Measurements from ENCODE around the gene SF3A2. TPM values are rescaled to one million over a fixed set of nuclear protein-coding genes. Genes with fewer than 3 reads are reported as not detected.

The SF3A2 gene
- total RNA-seq, 1 donor from 2014 or later = 44.8 TPM

- no peak for DNase-seq
These were observed 16.8 kb downstream of the SF3A2 start for GRCh38 chr19:2253106-2254063.

- DNase-seq = peak; percentile 56
These were observed 17.6 kb downstream of the SF3A2 start for GRCh38 chr19:2254064-2254872.

GRCh38 chr19:2255112-2255845 lies 18.7 kb downstream of the SF3A2 start:
- DNase-seq = peak; percentile 58

- peak; percentile 98 for DNase-seq
These were observed 19.5 kb downstream of the SF3A2 start, which contains the start of gene JSRP1 for GRCh38 chr19:2255982-2256685. Gene JSRP1 (minus strand): TSS chr19:2256417. CDS start chr19:2255314, 1,103 bp downstream.

- DNase-seq = no peak
These were observed 22.7 kb downstream of the SF3A2 start for GRCh38 chr19:2259336-2259735.

- DNase-seq = no peak
These were observed 23.7 kb downstream of the SF3A2 start for GRCh38 chr19:2260341-2260805.

- no peak for DNase-seq
These were observed 25.0 kb downstream of the SF3A2 start for GRCh38 chr19:2261438-2262172.

- peak; percentile 74 for DNase-seq
These were observed 29.8 kb downstream of the SF3A2 start for GRCh38 chr19:2266183-2266993.

GRCh38 chr19:2268480-2268830 lies 31.8 kb downstream of the SF3A2 start:
- no peak for DNase-seq

GRCh38 chr19:2268861-2269243 lies 32.2 kb downstream of the SF3A2 start:
- no peak for DNase-seq

- peak; percentile 99 for DNase-seq
These were observed 32.9 kb downstream of the SF3A2 start for GRCh38 chr19:2269244-2270156.

- no peak for DNase-seq
These were observed 33.5 kb downstream of the SF3A2 start for GRCh38 chr19:2270157-2270422.

- DNase-seq = peak; percentile 86
These were observed 34.0 kb downstream of the SF3A2 start for GRCh38 chr19:2270423-2271233.

- no peak for DNase-seq
These were observed 34.8 kb downstream of the SF3A2 start for GRCh38 chr19:2271234-2272103.

GRCh38 chr19:2273356-2274184 lies 36.9 kb downstream of the SF3A2 start:
- DNase-seq = peak; percentile 85

- no peak for DNase-seq
These were observed 37.6 kb downstream of the SF3A2 start for GRCh38 chr19:2274185-2274711.
